ENCODE measurements around the gene TRDMT1. TPM values are rescaled to one million over a fixed set of nuclear protein-coding genes. Genes with fewer than 3 reads are reported as not detected.

TRDMT1 gene
- total RNA-seq, 1 experiment from 2014 or later: 20.2 TPM

GRCh38 chr10:17116193-17116592, 85.3 kb downstream of the TRDMT1 start:
- H2AFZ ChIP-seq (ENCODE audit: low read length): no peak overlapping the region
- no peaks in the 10 kb centered on the region for H3K79me1 ChIP-seq (ENCODE audit: insufficient read depth, low read depth, low read length, poor library complexity, severe bottlenecking)
- H3K79me2 ChIP-seq (ENCODE audit: insufficient read depth, low read length): no peaks in the 10 kb centered on the region
- no peak overlapping the region for H2BK5ac ChIP-seq (ENCODE audit: insufficient read length, low read length)
- no peak overlapping the region for H4K91ac ChIP-seq (ENCODE audit: insufficient read length, low read depth, low read length)
- DNase-seq: no peak
- H3K27me3 ChIP-seq (ENCODE audit: insufficient read depth, low read length): no peaks in the 10 kb centered on the region
- no peak overlapping the region for H3T11ph ChIP-seq (ENCODE audit: low read length)
- no peak overlapping the region for H2BK20ac ChIP-seq (ENCODE audit: low read depth, low read length, poor library complexity, severe bottlenecking)
- H2BK15ac ChIP-seq (ENCODE audit: low read depth, low read length): no peak overlapping the region
- no peak overlapping the region for H3K9ac ChIP-seq (ENCODE audit: extremely low read depth, insufficient read length, low read length)
- no peaks in the 10 kb centered on the region for H3K36me3 Mint-ChIP-seq (ENCODE audit: insufficient read depth in 1 of 3, low read depth in 3 of 3)
- H3K14ac ChIP-seq (ENCODE audit: insufficient read depth, low read length): no peak overlapping the region
- H3K23me2 ChIP-seq (ENCODE audit: insufficient read length, low read depth, low read length, poor library complexity, severe bottlenecking): no peaks in the 10 kb centered on the region
- no CpG with 5 or more reads among the region's 5 CpGs for WGBS (ENCODE audit: extremely low coverage, insufficient read length, low lambda C conversion rate)
- H3K4ac ChIP-seq (ENCODE audit: low read depth, low read length): no peak overlapping the region
- no peaks in the 10 kb centered on the region for H3K9me3 ChIP-seq (ENCODE audit: control insufficient read depth, low read depth, low read length)
- H2AK5ac ChIP-seq (ENCODE audit: insufficient read length, low read length): no peak overlapping the region
- peak overlapping the region in 1 of 3 experiments; percentile 76; a peak in 1 of 7 replicates for H3K27ac Mint-ChIP-seq
- H2BK12ac ChIP-seq (ENCODE audit: insufficient read length, low read depth, low read length): no peak overlapping the region
- no peak overlapping the region for H3K18ac ChIP-seq (ENCODE audit: insufficient read length, low read depth, low read length)
- no peak for TF ChIP-seq CTCF (conservative IDR thresholded peaks at IDR 0.05)
- H2BK120ac ChIP-seq (ENCODE audit: low read depth, low read length, poor library complexity, severe bottlenecking): no peak overlapping the region
- H3K4me1 Mint-ChIP-seq: no peaks in the 10 kb centered on the region; a peak in 2 of 4 replicates
- no peaks in the 10 kb centered on the region for H3K4me1 ChIP-seq (ENCODE audit: insufficient read depth, low read length)
- no peak overlapping the region for H3K56ac ChIP-seq (ENCODE audit: insufficient read length, low read depth, low read length)
- no peaks in the 10 kb centered on the region for H4K20me1 ChIP-seq (ENCODE audit: control insufficient read depth, insufficient read depth, insufficient read length)
- H3K27ac ChIP-seq (ENCODE audit: insufficient read length, low read depth, low read length): no peak overlapping the region
- H3K23ac ChIP-seq (ENCODE audit: insufficient read length, low read depth, low read length): no peak overlapping the region
- H4K8ac ChIP-seq (replicated peaks; ENCODE audit: insufficient read length, low read depth, low read length): no peak overlapping the region
- no peak overlapping the region for H3K4me3 Mint-ChIP-seq
- no peak overlapping the region for H3K4me2 ChIP-seq (ENCODE audit: insufficient read depth, insufficient read length, low read length)
- no peaks in the 10 kb centered on the region for H3K27me3 Mint-ChIP-seq (ENCODE audit: low read depth)
- no peaks in the 10 kb centered on the region for H3K9me3 Mint-ChIP-seq
- H4K5ac ChIP-seq (ENCODE audit: insufficient read length, low read depth, low read length): no peak overlapping the region

All from H9 (cell line).